ENCODE data around the gene PCP2. TPM values are rescaled to one million over a fixed set of nuclear protein-coding genes. Genes with fewer than 3 reads are reported as not detected.

Gene PCP2
- total RNA-seq, 1 donor from 2014 or later: not detected

GRCh38 chr19:7650148-7650547 lies 16.6 kb upstream of the PCP2 start:
- Mint-ChIP-seq H3K4me3 (ENCODE audit: unreplicated experiment) (no peak overlapping the region), H3K4me1 (ENCODE audit: low read depth) (peaks cover 9% of the 10 kb centered on the region), H3K36me3 (ENCODE audit: low read depth) (no peaks in the 10 kb centered on the region), H3K27me3 (ENCODE audit: low read depth) (peaks cover 14% of the 10 kb centered on the region), H3K9me3 (ENCODE audit: low read depth) (no peaks in the 10 kb centered on the region), H3K27ac (ENCODE audit: unreplicated experiment) (no peak overlapping the region)
- no peak for TF ChIP-seq CTCF (IDR thresholded peaks at IDR 0.05)
- no peak for DNase-seq (ENCODE audit: low spot score)

- DNase-seq (ENCODE audit: low spot score): no peak
- Mint-ChIP-seq H3K27me3 (ENCODE audit: low read depth) (peaks cover 14% of the 10 kb centered on the region), H3K36me3 (ENCODE audit: low read depth) (no peaks in the 10 kb centered on the region), H3K4me3 (ENCODE audit: unreplicated experiment) (no peak overlapping the region), H3K27ac (ENCODE audit: unreplicated experiment) (no peak overlapping the region), H3K4me1 (ENCODE audit: low read depth) (peaks cover 9% of the 10 kb centered on the region), H3K9me3 (ENCODE audit: low read depth) (no peaks in the 10 kb centered on the region)
- TF ChIP-seq CTCF (IDR thresholded peaks at IDR 0.05): no peak
Measured at GRCh38 chr19:7648265-7649014, 14.9 kb upstream of the PCP2 start.

GRCh38 chr19:7647156-7647555 lies 13.6 kb upstream of the PCP2 start:
- H3K4me1 Mint-ChIP-seq (ENCODE audit: low read depth): peaks cover 3% of the 10 kb centered on the region
- no peak overlapping the region for H3K4me3 Mint-ChIP-seq (ENCODE audit: unreplicated experiment)
- H3K9me3 Mint-ChIP-seq (ENCODE audit: low read depth): no peaks in the 10 kb centered on the region
- no peak overlapping the region for H3K27ac Mint-ChIP-seq (ENCODE audit: unreplicated experiment)
- no peaks in the 10 kb centered on the region for H3K36me3 Mint-ChIP-seq (ENCODE audit: low read depth)
- no peak for DNase-seq (ENCODE audit: low spot score)
- peaks cover 11% of the 10 kb centered on the region for H3K27me3 Mint-ChIP-seq (ENCODE audit: low read depth)
- no peak for TF ChIP-seq CTCF (IDR thresholded peaks at IDR 0.05)

- no peak for DNase-seq (ENCODE audit: low spot score)
- Mint-ChIP-seq H3K9me3 (ENCODE audit: low read depth) (no peaks in the 10 kb centered on the region), H3K36me3 (ENCODE audit: low read depth) (no peaks in the 10 kb centered on the region), H3K27ac (ENCODE audit: unreplicated experiment) (no peak overlapping the region), H3K4me3 (ENCODE audit: unreplicated experiment) (no peak overlapping the region), H3K27me3 (ENCODE audit: low read depth) (peaks cover 11% of the 10 kb centered on the region), H3K4me1 (ENCODE audit: low read depth) (no peaks in the 10 kb centered on the region)
- TF ChIP-seq CTCF (IDR thresholded peaks at IDR 0.05): no peak
Measured at GRCh38 chr19:7646426-7646700, 12.8 kb upstream of the PCP2 start.

- no peaks in the 10 kb centered on the region for H3K36me3 Mint-ChIP-seq (ENCODE audit: low read depth)
- no peak overlapping the region for H3K4me3 Mint-ChIP-seq (ENCODE audit: unreplicated experiment)
- TF ChIP-seq CTCF (IDR thresholded peaks at IDR 0.05): no peak
- H3K27me3 Mint-ChIP-seq (ENCODE audit: low read depth): peaks cover 10% of the 10 kb centered on the region
- no peaks in the 10 kb centered on the region for H3K9me3 Mint-ChIP-seq (ENCODE audit: low read depth)
- H3K27ac Mint-ChIP-seq (ENCODE audit: unreplicated experiment): no peak overlapping the region
- no peak for DNase-seq (ENCODE audit: low spot score)
- H3K4me1 Mint-ChIP-seq (ENCODE audit: low read depth): no peaks in the 10 kb centered on the region
Measured at GRCh38 chr19:7645656-7646425, 12.3 kb upstream of the PCP2 start.
